Measurements from ENCODE around the gene REM2. TPM values are rescaled to one million over a fixed set of nuclear protein-coding genes. Genes with fewer than 3 reads are reported as not detected.

The REM2 gene
- total RNA-seq, 2 experiments from 2014 or later = 9.2 to 9.4 TPM

DNA sequence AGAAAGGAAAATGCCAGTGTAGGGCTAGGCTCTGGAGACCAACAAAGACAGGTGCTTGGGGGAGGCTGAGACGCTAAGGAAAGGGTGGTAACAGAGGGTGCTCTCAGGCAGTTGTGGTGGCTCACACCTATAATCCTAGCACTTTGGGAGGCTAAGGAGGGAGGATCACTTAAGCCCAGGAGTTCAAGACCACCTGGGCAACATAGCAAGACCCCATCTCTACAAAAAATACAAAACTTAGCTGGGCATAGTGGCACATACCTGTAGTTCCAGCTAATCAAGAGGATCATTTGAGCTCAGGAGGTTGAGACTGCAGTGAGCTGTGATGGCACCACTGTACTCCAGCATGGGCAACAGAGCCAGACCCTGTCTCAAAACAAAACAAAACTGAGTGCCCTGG lies 12.4 kb downstream of the REM2 start:
- ATAC-seq (ENCODE audit: poor library complexity) (no peak), DNase-seq (no peak)
- no peak for TF ChIP-seq CTCF (IDR thresholded peaks at IDR 0.05)
- Histone ChIP-seq H3K27me3 (ENCODE audit: control insufficient read depth in 1 of 2, insufficient read depth in 2 of 2, low read length in 2 of 2) (no peaks in the 10 kb centered on the region), H3K27ac (ENCODE audit: low read depth in 1 of 2, low read length in 2 of 2) (no peak overlapping the region), H3K36me3 (ENCODE audit: insufficient read depth, low read length) (peaks cover 15% of the 10 kb centered on the region), H3K4me3 (ENCODE audit: low read length) (no peak overlapping the region), H3K9me3 (ENCODE audit: control insufficient read depth in 1 of 2, insufficient read depth in 1 of 2, low read length in 2 of 2) (no peaks in the 10 kb centered on the region), H3K4me1 (ENCODE audit: insufficient read depth, low read length) (peaks cover 7% of the 10 kb centered on the region)
- intact Hi-C loops (cut with DNase I, micrococcal nuclease) = loop anchor here in 1 of 2 experiments (5.0 kb wide), 1 partner anchor 243 kb away; no protein-coding TSS in a partner anchor
- POLR2A ChIA-PET = interaction anchor here (0.6 to 2.1 kb wide), 6 partner anchors 9 to 483 kb away, joined by 3 to 11 read pairs (median 3); partner anchors contain the start of gene RBM23
- Mint-ChIP-seq H3K36me3 (ENCODE audit: low read depth) (peaks cover 10% of the 10 kb centered on the region), H3K9me3 (no peaks in the 10 kb centered on the region), H3K4me3 (no peak overlapping the region), H3K27ac (no peak overlapping the region), H3K27me3 (no peaks in the 10 kb centered on the region), H3K4me1 (ENCODE audit: low read depth) (peaks cover 5% of the 10 kb centered on the region)
- CTCF ChIA-PET = interaction anchor here (0.5 to 1.6 kb wide), 4 partner anchors 22 to 1546 kb away, joined by 3 to 8 read pairs (median 4); no protein-coding TSS in a partner anchor

DNA sequence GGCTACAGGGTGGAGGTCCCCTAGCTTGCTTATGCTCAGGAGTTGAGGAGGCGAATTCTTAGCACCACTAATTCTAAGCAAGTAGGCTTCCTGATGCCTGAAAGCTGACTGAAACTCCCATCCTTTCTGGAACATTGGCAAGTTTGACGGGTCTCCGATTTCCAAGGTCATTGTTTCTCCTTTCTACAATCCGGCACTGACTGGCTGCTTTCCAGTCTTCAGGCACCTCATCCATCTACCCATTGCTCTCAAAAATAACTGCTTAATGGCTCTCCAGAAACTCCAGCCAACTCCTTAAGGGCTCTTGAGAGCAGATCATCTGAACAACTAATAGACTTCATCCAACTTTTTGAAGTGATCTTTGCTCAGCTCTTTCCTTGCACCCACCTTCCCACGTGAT lies 13.3 kb downstream of the REM2 start:
- Mint-ChIP-seq H3K4me3 (no peak overlapping the region), H3K27me3 (no peaks in the 10 kb centered on the region), H3K36me3 (ENCODE audit: low read depth) (peaks cover 18% of the 10 kb centered on the region), H3K27ac (no peak overlapping the region), H3K4me1 (ENCODE audit: low read depth) (peaks cover 10% of the 10 kb centered on the region), H3K9me3 (no peaks in the 10 kb centered on the region)
- intact Hi-C loops (cut with DNase I, micrococcal nuclease) = loop anchor here in 1 of 2 experiments (5.0 kb wide), 1 partner anchor 244 kb away; no protein-coding TSS in a partner anchor
- H3K9me3 ChIP-seq (ENCODE audit: control insufficient read depth in 1 of 2, insufficient read depth in 1 of 2, low read length in 2 of 2) = no peaks in the 10 kb centered on the region
- H3K27me3 ChIP-seq (ENCODE audit: control insufficient read depth in 1 of 2, insufficient read depth in 2 of 2, low read length in 2 of 2) = no peaks in the 10 kb centered on the region
- DNase-seq (no peak), ATAC-seq (ENCODE audit: poor library complexity) (no peak)
- no peak overlapping the region for H3K4me3 ChIP-seq (ENCODE audit: low read length)
- no peak overlapping the region for H3K27ac ChIP-seq (ENCODE audit: low read depth in 1 of 2, low read length in 2 of 2)
- no peak for TF ChIP-seq CTCF (IDR thresholded peaks at IDR 0.05)
- CTCF ChIA-PET = interaction anchor here (0.8 to 1.6 kb wide), 4 partner anchors 10 to 73 kb away, joined by 3 to 8 read pairs (median 4); no protein-coding TSS in a partner anchor
- POLR2A ChIA-PET = interaction anchor here (1.3 to 2.1 kb wide), 3 partner anchors 10 to 25 kb away, joined by 3 to 11 read pairs (median 5); partner anchors contain the start of gene RBM23
- H3K36me3 ChIP-seq (ENCODE audit: insufficient read depth, low read length) = peaks cover 24% of the 10 kb centered on the region
- H3K4me1 ChIP-seq (ENCODE audit: insufficient read depth, low read length) = peaks cover 13% of the 10 kb centered on the region

DNA sequence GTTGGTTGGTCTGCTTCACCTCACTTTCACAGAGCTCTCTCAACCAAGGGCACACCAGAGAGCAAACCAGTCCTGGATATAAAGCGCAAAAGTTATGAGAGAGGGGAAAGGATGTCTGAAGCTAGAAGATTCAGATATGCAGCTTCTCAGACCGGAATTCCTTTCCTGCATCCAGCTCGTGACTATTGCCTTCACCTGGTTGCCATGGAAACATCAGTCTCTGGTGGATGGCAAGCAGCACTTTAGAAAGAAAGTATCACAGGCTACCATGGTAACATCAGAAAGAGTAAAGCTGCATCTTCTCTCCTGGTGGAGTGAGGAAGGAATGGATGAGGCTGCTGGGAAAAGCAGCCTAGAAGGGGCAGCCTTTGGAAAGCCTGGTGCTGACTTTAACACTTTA lies 13.7 kb downstream of the REM2 start:
- peaks cover 22% of the 10 kb centered on the region for H3K36me3 Mint-ChIP-seq (ENCODE audit: low read depth)
- H3K27me3 Mint-ChIP-seq = no peaks in the 10 kb centered on the region
- no peaks in the 10 kb centered on the region for H3K27me3 ChIP-seq (ENCODE audit: control insufficient read depth in 1 of 2, insufficient read depth in 2 of 2, low read length in 2 of 2)
- TF ChIP-seq CTCF (IDR thresholded peaks at IDR 0.05) = no peak
- no peaks in the 10 kb centered on the region for H3K9me3 ChIP-seq (ENCODE audit: control insufficient read depth in 1 of 2, insufficient read depth in 1 of 2, low read length in 2 of 2)
- DNase-seq = no peak
- no peak overlapping the region for H3K4me3 Mint-ChIP-seq
- POLR2A ChIA-PET = interaction anchor here (1.4 to 2.1 kb wide), 2 partner anchors 11 to 26 kb away, joined by 5 to 11 read pairs; no protein-coding TSS in a partner anchor
- no peak overlapping the region for H3K27ac ChIP-seq (ENCODE audit: low read depth in 1 of 2, low read length in 2 of 2)
- ATAC-seq (ENCODE audit: poor library complexity) = no peak
- H3K36me3 ChIP-seq (ENCODE audit: insufficient read depth, low read length) = peaks cover 28% of the 10 kb centered on the region
- CTCF ChIA-PET = interaction anchor here (0.8 to 1.6 kb wide), 4 partner anchors 10 to 74 kb away, joined by 3 to 8 read pairs (median 4); no protein-coding TSS in a partner anchor
- H3K9me3 Mint-ChIP-seq = no peaks in the 10 kb centered on the region
- intact Hi-C loops (cut with DNase I, micrococcal nuclease) = loop anchor here in 1 of 2 experiments (5.0 kb wide), 1 partner anchor 244 kb away; no protein-coding TSS in a partner anchor
- H3K4me3 ChIP-seq (ENCODE audit: low read length) = no peak overlapping the region
- no peak overlapping the region for H3K27ac Mint-ChIP-seq
- peaks cover 10% of the 10 kb centered on the region for H3K4me1 Mint-ChIP-seq (ENCODE audit: low read depth)
- H3K4me1 ChIP-seq (ENCODE audit: insufficient read depth, low read length) = peaks cover 13% of the 10 kb centered on the region
